HL-60/S4 treated with phorbol 12-myristate 13-acetate at 8.2 ng/mL for 4 days and 3 days (cell line): Measurements from ENCODE around the gene UVSSA.

Experiments used
- in situ Hi-C: fragments of 300-500 bp; cut with MboI; formaldehyde crosslinking; loops from 2 replicates; pipeline ENCODE4 v1.15.0; 2022; ENCODE audit warnings: low sequenced_read_pairs

The UVSSA gene

DNA sequence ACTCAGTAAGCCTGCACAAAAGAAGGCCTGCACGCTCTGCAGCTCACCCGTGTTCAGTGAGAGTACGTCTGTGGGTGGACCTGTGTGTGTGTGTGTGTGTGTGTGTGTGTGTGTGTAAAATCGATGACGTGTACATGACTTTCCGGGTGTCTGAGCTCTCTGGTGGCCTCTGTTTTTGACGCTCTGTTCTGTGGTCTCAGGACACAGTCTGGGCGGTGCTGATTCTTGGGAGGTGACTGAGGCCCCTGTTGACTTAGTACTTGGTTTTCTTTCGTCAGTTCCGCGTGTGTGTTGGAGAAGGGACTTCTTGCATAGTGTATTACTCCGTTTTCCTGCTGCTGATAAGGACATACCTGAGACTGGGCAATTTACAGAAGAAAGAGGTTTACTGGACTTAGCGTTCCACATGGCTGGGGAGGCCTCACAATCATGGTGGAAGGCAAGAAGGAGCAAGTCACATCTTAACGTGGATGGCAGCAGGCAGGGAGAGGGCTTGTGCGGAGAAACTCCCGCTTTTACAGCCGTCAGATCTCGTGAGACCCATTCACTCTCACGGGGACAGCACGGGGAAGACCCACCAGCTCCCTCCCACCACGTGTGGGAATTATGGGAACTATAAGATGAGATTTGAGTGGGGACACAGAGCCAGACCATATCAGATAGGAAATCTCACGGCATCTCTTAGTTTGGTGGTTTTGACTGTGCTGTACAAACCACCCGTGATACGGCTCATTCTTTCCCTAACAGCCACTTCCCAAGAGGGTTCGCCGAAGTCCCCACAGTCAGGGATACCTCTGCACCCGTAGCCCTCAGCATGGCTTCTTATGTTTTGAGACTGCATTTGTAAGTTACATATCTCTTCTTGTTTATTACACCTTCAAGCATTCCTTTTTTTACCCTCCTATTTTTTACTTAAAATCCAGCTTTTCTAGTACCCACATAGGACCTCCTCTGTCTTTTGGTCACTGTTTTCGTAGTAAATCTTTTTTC lies 24.5 kb downstream of the UVSSA start:
- in situ Hi-C loops: loop anchor here (25.0 kb wide), 1 partner anchor 234 kb away; no protein-coding TSS in a partner anchor

DNA sequence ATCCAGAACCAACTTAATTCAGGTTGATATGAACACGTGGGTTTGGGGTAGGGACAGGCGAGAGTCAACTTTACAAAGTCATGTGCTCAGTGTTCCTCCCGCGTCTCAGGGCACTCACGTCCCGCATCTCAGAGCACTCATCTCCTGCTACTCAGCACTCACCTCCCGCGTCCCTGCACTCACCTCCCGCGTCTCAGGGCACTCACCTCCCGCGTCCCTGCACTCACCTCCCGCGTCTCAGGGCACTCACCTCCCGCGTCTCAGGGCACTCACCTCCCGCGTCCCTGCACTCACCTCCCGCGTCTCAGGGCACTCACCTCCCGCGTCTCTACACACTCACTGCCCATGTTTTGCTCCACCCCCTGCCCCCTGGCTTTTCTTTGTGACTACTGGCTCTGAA lies 25.6 kb downstream of the UVSSA start:
- in situ Hi-C loops: loop anchor here (25.0 kb wide), 1 partner anchor 235 kb away; no protein-coding TSS in a partner anchor

DNA sequence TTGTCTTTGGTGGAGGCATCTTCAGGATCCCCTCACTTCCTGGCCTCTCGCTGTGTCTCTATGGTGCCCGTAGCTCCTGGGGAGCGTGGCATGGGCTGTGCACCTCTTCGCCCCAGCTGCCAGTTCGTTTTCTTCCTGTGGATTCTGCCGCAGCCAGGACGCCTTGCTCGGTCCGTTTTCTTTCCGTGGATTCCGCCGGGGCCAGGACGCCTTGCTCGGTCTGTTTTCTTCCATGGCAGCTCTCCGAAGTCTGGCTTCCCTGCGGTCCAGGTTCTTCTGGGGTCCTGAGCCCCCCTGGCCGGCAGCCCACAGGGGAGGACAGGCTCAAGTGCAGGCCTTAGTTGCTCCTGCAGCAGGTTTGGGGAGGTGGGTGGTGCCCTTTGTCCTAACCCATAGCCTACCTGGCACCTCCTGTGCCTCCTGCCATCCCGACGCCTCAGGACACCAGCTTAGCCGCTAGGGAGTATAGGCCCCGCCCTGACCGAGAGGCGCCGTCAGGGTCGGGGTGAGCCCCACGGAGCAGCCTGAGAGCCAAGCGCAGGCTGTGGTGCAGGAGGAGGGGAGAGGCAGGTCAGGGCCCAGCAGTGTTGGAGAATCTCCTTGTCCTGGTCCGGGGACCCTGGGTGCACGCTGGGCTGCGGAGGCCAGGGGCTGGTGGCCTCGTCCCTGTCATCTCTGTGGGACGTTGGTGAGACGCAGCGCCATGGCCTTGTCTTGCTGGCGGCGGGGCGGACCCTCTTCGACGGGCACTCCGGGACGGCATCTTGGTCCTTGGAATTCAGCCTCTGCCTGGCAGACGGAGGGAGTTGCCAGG lies 27.1 kb downstream of the UVSSA start:
- in situ Hi-C loops: loop anchor here (25.0 kb wide), 1 partner anchor 237 kb away; no protein-coding TSS in a partner anchor

DNA sequence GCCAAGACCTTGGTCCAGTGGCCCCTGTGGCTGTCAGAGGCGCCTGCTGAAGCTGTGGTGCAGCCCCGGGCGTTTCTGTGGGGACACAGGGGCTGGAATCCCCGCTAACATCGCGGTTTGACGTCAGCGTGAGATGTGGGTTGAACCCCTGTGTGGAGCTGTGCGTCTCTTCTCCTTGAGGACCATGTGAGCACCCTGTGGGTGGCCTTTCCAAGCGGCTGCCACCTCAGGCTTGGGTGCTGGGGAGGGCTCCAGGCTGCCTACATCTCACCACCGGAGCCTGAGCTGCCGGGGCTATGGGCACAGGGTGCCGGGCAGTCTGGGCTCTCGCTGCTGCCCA lies 27.7 kb downstream of the UVSSA start:
- in situ Hi-C loops: loop anchor here (25.0 kb wide), 1 partner anchor 237 kb away; no protein-coding TSS in a partner anchor

DNA sequence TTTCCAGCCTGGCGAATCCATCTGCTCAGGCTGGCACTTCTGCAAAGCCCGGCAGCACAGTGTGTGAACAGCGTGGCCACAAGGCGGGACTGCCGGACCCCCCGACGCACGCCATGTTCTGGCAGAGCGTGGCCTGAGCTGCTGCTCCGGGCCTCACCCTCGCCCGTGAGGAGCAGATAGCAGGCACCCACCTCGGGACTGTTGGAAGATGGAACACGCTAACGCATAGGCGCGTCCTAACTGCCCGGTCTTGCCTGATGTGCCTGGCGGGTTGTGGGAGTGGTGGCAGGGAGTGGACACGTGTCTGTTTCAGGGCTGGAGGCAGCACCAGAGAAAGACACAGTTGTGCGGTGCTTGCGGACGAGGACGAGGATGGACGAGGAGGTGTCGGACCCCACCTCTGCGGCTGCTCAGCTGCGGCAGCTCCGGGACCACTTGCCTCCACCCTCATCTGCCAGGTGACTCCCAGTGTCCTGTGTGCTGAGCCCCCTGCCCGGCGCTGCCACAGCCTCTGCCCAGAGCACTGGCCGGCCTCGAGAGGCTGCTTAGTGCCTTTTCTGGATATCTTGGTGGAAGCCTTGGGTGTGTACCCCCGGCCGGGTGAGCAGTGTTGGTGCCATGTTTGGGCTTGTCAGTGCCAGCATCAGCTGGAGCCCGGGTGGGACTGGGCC lies 28.2 kb downstream of the UVSSA start:
- in situ Hi-C loops: no loop called here

DNA sequence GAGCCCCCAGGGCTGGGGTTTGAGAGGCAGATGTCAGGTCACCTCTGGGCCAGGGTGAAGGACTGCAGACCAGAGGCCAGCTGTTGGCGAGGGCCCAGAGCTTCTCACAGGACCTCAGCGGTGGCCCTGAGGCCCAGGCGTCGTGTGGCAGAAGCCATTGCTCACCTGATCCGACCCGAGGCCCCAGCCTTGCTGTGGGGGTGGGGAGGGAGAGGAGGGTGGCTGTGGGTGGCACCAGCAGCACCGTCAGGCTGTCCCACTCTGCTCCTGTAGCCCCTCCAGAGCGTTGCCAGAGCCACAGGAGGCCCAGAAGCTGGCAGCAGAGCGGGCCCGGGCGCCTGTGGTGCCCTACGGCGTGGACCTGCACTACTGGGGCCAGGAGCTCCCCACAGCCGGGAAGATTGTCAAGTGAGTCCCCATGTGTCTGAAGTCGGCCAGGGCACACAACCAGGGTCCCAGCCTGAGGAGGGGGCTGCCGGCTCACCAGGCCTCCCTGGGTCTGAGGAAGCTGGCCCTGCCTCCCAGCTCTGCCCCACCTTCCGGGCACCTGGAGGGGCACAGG lies 28.8 kb downstream of the UVSSA start:
- in situ Hi-C loops: no loop called here

DNA sequence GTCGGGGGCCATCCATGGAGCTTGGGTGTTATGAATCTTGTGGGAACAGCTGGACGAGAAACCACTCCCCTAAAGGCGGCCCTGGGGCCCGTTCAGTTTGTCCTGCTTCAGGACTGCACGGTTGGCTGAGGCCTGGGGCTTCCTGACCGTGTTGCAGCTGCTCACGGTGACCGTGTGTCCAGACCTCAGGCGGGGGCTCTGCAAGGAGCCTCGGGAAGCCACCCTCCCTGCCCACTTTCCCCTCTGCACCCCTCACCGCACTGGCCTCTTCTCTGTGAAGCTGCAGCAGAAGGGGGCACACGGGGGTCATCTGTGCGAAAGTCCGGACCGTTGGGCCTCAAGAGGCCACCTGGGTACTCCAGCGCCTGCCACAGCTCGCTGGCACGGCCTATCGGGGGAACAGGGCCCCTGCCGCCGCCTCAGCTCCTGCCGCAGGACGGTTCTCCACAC lies 29.4 kb downstream of the UVSSA start:
- in situ Hi-C loops: no loop called here

DNA sequence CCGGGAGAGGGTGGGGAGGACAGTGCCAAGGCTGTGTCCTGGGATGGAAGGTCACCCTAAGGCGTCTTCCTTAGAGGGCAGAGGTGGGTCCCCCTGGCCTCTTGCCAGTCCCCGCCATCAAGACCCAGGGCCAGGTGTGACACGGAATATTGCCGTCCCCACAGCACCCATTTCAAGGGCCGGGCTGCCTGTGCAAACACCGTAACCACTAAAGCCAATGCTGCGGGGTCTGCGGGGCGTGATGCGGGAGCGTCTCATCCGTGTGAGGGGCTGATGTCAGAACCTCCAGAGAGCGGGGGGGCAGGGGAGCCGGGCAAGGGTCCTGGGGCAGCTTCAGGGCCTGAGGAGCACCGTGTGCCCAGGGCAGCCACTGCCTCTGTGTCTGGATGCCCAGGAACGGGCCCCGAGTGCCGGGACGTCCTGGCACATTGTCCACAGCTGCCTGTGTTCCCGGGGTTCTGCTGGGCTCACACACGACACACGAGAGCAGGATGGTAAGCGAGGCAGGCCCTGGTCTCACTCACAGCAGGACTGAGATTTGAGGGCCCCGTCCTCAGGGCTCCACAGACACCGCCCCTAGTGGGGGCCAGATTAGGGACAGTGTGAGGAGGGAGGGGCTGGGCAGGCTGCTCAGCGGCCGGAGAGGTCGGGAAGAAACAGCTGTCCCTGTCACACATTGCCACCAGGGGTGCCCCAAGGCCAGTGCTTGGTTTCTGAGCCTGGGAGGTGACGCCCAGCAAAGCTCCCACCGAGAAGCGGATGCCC lies 30.0 kb downstream of the UVSSA start:
- in situ Hi-C loops: no loop called here

DNA sequence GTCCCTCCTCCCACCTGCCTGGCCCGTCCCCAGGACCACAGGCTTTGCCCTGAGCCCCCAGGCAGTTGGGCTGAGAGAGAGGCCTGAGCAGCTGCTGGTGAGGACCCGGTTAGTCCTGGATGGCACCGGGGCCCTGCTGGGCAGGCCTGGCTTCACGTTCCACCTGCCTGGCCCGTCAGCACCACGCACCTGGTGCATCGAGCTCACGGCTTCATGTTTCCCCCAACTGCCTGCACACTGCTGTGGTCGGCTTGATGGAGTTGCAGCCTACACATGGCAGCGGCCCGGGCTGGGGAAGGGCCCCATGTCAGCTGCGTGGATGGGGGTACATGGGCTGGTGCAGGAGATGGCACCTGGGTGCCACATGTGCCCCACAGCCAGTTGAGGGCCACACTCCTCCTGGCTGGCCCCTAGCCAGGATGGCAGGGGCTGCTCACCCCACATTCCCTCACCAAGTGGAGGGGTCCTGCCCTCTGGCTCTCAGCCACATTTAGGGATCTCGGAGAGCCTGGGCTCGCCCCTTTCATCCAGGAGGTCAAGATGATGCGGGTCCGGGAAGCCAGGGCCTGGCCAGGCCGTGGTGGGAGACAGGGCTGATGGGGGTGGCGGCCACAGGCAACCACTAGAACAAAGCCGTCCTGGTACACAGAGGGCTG lies 30.7 kb downstream of the UVSSA start:
- in situ Hi-C loops: no loop called here

DNA sequence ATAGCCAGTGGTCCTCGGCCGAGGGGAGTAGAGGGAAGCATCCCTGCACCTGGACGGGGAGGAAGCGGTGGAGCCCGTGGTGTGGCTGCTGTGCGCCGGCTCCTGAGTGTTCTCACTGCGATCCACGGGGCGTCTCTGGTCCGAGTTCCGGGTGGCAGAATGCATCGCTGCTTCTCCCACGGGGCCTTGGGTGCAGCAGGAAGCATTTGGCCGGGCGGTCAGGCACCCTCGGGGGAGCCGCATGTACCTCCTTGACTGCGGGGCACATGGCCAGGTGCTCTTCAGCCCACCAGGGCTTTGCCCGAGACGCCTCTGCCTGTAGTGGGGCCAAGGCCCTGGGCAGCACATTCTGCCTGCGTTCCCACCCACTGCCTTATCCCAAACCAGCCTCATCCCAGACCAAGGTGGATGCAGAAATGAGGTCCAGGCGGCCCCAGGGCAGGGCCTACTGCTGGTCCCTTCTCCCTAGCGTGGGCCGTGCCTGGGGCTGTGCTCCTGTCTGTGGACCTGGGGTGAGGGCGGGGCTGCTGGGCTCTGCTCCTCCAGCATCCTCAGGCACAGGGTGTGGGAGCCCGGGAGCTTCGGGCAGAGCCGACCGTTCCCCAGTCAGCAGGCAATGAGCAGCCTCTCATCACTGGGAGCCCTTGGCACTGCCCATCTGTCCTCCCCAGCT lies 31.7 kb downstream of the UVSSA start:
- in situ Hi-C loops: no loop called here

DNA sequence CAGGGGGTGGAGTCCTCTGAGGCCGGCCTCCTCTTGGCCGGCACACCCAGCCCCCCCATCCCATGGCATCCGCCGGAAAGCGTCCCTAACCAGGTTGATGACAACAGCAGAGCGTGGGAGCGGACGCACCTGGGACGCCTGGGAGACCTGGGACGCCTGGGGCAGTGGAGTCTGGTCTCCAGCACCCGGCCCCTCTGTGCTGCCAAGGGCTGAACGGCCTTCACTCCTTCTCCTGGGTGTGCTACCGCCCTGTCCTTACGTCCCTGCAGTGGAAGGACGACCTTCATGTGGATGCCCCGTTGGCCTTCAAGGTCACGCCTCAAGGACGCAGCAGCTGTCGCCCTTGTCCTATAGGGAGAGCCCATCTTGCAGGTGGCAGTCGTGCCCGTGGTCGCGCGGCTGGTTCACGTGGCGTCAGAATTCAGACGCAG lies 32.4 kb downstream of the UVSSA start:
- in situ Hi-C loops: no loop called here

DNA sequence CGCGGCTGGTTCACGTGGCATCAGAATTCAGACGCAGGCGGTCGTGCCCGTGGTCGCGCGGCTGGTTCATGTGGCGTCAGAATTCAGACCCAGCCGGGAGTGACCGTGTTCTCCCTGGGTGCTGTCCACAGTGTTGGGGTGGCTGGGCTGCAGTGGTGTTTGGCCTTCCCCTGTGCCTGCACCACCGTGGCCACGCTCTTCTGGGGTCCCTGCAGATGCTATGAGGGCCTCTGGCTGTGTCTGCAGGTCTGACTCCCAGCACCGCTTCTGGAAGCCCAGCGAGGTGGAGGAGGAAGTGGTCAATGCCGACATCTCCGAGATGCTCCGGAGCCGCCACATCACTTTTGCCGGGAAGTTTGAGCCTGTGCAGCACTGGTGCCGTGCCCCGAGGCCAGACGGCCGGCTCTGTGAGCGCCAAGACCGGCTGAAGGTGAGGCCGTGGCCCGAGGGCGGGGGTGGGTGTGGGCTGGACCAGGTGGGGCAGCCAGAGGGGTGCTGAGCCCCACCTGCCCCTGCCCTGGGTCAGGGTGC lies 32.9 kb downstream of the UVSSA start:
- in situ Hi-C loops: no loop called here

DNA sequence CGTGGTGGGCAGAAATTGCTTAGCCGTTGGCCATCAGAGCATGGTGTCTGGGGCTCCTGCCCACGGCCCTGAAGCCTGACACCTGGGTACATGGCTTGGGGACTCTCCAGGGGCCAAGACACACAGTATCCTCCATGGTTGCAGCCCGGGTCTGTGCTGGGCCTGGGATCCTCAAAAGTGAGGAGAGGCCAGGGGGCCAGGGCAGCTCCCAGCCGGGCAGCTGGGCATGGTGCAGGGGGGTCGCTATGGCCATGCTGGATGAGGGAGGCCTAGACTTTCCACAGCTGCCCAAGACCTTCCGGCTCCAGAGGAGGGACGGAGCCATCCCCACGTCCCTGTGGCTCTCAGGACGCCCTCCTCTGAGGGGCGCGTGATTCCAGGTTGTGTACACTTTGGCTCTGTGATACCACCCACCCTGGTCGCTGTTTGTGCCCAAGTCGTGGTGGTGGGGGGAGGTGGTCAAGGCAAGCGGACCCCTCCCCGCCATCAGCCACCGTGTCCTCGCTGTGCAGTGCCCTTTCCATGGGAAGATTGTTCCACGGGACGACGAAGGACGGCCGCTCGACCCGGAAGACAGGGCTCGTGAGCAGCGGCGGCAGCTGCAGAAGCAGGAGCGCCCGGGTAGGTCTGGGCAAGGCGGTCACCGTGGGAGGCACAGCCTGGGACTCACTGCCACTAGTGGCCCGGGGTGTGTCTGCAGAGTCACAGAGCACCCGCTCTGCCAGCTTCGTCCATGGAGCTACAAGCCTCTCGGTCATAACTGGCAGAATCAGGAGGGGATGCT lies 33.6 kb downstream of the UVSSA start:
- in situ Hi-C loops: no loop called here

DNA sequence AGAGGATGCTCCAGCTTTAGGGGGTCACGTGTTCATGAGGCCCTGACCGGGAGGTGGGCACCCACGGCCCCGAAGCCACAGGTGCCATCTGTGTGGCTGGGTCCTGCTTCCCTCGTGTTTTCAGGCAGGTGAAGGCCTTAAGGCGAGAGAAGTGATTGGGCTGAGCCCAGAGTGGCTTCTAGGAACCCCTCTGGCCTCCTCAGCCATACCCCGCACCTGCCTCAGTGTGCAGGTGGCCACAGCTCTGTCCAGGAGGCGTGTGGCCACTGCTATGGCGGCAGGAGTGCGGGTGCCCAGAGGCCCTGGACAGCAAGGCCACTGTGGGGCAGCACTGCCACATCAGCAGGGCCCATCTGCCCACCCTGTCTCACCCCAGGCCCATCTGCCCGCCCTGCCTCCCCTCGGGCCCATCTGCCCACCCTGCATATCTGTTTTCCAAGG lies 34.2 kb downstream of the UVSSA start:
- in situ Hi-C loops: no loop called here

DNA sequence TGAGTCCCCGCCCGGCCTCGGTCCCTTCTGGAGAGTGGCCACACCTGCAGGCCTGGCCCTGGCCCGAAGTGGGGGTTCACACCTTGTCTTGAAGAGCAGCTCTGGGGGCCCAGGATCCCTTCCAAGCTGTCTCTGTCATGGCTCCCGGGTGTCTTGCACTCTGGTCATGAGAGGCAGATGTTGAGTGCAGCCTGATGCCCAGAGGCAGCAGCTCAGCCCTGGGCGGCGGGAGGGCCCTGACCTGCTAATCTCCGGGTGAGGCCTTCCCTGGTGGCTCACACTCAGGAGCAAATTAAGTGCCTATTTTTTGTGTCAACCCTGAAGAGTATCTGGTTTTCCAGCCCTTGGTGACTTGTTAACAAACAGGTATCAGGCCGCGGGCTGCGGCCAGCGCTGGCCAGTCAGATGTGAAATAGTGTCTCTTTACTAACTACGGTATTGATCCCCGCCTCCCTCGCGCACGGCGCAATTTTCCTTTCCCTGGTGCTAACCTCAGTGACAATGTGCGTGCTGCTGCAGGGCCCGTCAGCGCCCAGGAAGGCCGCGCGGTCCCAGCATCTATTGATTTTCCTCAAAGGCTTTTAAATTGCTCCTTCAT lies 35.0 kb downstream of the UVSSA start:
- in situ Hi-C loops: no loop called here

DNA sequence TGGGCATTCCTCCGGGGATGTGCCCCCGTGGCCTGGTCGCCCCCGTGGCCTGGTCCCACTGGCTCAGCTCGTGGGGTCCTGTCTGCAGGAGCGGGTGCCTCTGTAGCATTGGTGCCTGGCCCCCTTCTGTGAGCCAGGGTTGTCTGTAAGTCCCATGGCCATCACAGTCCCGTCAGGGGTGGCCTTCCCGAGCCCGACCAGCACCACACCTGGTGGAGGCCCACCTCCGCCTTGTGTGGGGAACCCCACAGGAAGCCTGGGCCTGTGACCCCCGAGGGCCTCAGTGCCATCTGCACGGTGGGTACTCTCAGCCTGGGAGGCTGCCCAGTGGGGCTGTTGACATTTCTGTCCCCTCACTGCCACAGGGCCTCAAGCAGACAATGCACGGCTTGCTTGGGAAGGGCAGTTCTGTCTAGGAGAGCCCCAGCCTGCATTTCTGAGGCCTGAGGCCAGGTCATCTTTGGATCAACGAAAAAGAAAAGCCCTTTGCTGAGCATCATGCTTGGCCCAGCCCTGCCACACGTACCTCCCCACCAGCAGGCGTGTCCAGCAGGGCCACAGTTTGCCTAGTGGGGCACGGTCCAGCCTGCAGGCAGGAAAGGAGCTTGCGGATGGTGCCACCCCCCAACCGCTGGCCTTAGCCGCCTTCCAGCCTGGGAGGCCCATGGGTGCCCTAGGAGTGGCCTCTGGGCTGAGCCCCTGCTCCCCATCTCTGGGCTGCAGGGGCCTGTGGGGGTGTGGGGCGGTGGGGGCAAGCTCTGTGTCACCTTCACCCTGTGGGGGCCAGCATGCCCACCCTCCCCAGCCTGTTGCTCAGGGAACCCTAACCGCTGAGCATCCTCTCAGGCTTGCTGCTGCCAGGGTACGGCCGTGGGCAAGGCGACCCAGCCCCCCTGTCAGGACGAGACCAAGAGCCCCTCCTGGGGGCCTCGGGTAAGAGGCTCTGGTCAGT lies 36.0 kb downstream of the UVSSA start:
- in situ Hi-C loops: no loop called here
